DOHH2 (cell line): ENCODE data around the gene CTNNBIP1.

Experiments
- CTCF ChIP-seq: fragments of 200-600 bp; sonication (generic); IDR thresholded peaks from one replicate; pipeline ENCODE4 v1.5.1; 2014; ENCODE audit warnings: antibody characterized with exemption, mild to moderate bottlenecking, low read depth, low read length; ENCODE audit not compliant: poor library complexity, severe bottlenecking
- EZH2phosphoT487 ChIP-seq: fragments of 200-600 bp; sonication (generic); IDR thresholded peaks from 2 replicates; pipeline ENCODE4 v1.6.1; 2017; ENCODE audit warnings: borderline replicate concordance, mild to moderate bottlenecking, antibody characterized with exemption, low read length, moderate library complexity, mixed read lengths

GRCh38 chr1:9912264-9912936, 2.3 kb upstream of the CTNNBIP1 start:
- TF ChIP-seq CTCF (no peak), EZH2phosphoT487 (no peak)
